ENCODE results near the gene RUNX2.

RUNX2 gene

GRCh38 chr6:45353654-45354053 is 25.5 kb downstream of the RUNX2 start:
- no peak for DNase-seq

DNA sequence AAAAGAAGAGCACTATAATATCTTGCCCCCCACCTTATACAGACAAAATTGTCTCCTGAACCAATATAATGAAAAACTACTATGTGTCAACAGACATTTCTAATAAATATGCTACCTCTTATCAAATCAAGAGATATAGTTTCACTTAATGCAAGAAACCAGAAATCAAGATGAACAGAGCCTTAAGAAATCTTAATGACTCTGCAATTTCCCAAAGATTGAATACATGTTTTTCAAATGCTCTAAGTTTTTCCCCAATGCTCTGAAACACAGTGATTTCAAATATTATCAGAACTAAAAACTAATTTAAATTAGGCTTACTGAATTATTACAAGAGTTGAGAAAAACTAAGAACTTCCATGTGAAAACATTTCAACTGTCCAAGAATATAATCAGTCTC is 36.3 kb downstream of the RUNX2 start:
- DNase-seq = no peak

GRCh38 chr6:45365036-45365435 is 36.9 kb downstream of the RUNX2 start:
- DNase-seq = no peak

DNA sequence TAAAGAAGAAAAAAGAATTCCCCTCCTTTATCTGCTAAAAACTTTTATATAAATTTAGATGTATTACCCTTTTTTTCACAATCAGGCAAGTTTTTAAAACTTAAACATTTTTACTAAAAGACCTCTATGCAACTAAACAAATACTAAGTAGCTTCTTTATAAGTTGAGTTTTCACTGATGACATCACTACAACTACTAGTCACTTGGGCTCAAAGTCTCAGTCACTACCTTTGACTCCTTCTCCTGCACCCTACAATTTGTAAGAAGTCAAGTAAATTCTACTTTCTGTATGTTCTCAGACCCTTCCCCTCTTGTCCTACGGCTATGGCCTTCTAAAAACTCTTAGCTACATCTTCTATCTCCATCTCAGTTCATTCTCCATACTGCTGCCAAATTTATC is 38.4 kb downstream of the RUNX2 start:
- no peak for DNase-seq

- DNase-seq = no peak
Observed at GRCh38 chr6:45367999-45368398, 39.9 kb downstream of the RUNX2 start.

DNA sequence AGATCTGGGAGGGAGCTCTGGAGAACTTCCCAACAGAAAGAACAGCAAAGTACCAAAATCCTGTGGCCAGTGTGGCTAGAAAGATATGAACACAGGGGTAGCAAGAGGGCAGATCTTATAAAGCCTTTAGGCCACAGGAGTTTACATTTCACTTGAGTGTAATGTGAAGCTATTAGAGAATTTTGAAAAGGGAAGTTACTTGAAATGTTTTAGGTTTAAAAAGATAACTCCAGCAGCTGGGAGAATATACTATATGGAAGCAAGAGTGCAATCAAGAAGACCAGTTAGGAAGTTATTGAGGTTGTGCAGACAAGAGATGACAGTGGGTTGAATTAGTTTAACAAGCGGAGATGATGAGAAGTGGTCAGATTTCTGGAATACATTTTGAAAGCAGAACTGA is 41.7 kb downstream of the RUNX2 start:
- no peak for DNase-seq

DNA sequence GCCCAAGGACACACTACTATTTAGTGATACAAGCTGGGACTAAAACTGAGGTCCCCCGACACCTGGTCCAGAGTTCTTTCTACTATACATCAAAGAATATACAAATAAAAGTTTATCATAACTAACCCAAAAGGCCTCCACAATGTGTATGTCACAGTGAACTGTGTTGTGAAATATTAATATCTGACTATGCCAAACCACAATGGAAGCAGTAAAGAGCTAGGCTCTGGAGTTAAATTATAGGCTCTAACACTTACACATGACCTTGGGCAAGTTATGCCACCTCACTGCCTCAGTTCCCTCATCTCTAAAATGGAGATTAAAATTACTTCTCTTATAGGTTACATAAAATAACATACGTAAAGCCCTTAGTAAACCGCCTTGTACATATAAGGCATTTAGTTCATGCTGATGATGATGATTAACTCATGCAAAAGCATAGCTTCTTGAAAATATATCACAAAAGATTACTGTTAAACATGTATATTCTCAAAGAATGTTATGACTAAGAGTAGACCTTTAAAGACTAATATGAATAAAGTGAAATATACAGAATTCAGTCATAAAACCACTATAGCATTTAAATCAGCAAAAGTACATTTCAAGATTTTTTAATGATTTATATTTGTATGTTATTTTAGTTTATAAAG is 43.9 kb downstream of the RUNX2 start:
- no peak for DNase-seq

DNA sequence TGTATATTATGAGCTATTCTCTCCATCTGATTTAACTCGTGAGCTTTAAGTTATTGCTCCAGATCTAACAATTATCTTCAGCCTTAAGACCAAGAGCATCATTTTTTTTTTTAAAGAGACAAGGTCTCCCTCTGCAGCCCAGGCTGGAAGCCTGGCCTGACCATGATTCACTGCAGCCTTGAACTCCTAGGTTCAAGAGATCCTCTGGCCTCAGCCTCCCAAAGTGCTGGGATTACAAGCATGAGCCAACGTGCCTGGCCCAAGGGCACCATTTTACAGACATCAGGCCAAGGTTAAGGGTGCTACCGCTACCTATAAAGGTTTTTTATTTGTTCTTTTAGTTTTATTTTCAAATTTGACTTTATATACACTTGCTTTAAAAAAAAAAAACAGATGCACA is 47.3 kb downstream of the RUNX2 start:
- DNase-seq = no peak

DNA sequence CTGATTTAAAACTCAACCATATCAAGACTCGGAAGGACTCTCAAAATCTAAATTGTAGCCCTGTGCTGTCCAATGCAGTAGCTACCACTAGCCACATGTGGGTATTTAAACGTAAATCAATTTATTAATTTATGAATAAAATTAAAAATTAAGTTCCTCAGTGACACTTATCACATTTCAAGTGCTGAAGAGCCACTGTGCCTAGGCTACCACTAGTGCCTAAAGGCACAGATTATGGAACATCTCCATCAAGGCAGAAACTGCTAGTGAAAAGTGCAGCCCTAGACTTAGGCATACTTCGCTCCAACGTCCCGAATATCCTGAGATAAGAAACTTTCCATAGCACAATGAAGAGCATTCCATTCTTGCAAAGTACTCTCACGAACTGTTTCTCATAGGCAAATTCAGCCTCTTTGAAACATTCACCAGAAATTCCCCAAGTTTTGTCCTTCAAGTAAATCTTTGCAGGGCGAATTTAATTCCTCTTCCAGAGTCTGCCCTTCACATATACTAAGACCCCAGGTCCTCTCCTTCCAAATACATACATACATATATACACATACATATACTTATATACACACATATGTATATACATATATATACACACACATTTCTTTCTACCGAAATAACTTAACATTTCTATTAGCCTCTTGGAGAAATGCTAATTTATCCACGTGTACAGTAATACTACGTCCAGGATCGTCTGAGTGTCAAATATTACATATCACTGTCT is 48.3 kb downstream of the RUNX2 start:
- no peak for DNase-seq

DNA sequence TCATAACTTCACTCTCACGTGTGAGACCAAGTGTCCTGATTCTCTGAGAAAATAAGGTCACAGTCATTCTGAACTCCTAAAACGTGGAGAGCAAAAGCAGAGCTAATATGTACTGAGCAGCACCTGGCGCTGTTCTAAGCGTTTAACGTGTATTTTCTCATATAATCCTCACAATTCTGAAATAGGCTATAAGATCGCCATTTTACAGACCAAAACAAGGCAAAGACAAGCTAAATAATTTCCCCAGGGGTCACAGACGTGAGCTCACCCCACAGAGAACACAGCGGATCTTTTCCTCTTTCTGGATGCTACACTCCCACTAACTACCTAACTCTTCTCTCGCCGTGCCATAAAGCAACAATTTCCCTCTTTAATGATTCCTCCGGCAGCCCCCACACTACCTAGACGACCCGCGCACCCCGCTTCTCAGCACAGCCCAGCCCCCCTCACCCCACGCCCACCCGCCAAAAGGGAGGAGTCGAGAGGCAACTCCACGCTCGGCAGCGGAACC is 49.0 kb downstream of the RUNX2 start:
- no peak for DNase-seq

DNA sequence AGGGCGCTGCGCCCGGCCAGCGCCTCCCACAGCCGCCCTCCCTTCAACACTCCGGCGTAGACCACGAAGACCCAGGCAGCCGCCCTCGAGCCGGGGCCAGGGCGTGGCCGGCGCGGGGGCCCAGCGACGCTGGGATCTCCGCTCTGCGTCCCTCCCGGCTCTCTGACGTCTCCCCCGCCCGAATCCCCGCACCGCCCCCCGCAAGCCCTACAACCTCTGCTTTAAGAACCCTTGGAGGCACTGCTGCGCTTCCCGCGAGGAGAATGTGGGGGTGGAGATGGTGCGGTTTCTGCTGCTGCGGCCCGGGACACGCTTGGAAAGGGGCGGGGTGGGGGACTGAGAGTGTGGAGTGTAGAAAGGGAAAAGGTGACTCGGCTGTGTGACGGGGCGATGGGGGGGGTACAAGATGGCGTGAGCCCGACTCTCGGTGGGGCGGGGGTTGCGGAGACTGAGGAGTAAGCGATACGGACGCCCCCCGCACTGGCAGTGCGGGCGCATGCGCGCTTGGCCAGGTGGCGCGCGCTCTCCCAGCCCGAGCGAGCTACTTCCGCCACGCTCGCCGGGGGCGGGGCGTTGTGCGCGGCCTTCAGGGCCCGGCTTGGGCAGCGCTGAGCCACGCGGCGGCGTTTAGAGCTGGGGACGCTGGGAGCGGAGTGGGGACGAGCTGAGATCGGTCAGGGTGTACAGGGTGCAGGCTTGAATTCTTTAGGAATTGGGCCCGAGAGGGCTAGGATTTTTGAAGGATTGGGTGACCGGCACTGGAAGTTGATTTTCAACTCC is 49.6 kb downstream of the RUNX2 start, which contains the start of gene SUPT3H:
Gene SUPT3H, minus strand, starts transcription at position 381 of the 780 bp plus-strand sequence.
- DNase-seq = peak; percentile 20

DNA sequence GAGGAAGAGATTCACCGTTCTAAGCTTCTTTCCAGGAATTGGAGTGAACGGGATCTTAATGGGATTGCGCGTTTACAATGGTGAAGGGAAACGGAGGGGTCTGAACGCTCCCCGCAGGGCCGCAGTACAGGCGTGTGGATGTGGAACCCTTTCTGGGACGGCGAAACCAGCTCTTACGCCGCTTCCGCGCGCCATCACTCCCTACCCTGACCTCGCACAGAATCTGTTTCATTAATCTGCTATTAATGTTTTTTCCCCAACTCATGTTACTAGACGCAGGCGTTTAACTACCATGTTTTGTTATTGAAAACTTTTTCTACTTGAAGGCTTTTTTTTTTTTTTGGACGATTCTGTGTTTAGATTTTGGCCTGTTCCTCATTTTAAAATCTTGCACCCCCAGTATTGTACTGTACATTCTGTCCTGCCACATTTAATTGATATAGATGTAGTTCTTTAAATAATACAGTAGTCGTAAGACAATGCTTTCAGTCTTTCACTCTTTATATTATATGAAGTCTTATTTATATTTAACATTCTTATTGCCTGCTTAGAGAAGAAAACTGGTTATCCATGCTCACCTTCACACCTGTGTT is 50.3 kb downstream of the RUNX2 start:
- DNase-seq = no peak

DNA sequence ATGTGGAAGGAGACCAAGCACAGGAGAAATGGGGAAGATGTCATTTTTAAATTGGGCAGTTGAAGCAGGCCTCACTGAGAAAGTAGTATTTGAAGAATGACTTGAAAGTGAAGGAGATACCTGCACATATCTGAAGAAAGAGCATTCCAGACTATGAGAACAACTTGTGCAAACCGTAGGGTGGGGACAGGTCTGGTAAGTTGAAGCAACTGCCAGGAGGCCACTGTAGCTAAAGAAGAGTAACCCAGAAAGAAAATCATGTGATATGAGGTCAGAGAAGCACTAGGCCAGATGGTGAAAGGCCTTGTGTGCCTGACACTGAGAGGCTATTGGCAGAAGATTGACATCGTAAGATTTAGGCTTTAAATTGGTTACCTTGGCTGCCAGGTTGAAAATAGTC is 54.3 kb downstream of the RUNX2 start:
- DNase-seq = no peak

DNA sequence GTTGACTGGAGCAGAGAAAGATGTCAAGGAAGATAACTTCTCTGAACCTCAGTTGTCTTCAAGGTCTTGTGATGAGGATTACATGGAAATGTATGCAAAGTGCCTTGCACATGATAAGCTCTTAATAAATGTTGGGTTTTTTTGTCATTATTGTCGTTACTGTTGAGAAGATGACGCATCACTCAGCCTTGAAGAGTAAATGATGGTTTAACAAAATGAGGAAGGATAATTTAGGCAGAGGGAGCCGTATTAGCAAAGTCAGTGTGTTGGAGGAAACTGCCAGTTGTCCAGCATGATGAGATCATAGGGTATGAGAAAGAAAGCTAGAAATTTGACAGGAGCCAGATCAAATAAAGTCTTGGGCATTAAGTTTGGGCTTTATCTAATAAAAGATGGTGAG is 58.4 kb downstream of the RUNX2 start:
- no peak for DNase-seq

- DNase-seq = no peak
Observed at GRCh38 chr6:45387236-45387635, 59.1 kb downstream of the RUNX2 start.

- no peak for DNase-seq
Observed at GRCh38 chr6:45388328-45388727, 60.2 kb downstream of the RUNX2 start.

DNA sequence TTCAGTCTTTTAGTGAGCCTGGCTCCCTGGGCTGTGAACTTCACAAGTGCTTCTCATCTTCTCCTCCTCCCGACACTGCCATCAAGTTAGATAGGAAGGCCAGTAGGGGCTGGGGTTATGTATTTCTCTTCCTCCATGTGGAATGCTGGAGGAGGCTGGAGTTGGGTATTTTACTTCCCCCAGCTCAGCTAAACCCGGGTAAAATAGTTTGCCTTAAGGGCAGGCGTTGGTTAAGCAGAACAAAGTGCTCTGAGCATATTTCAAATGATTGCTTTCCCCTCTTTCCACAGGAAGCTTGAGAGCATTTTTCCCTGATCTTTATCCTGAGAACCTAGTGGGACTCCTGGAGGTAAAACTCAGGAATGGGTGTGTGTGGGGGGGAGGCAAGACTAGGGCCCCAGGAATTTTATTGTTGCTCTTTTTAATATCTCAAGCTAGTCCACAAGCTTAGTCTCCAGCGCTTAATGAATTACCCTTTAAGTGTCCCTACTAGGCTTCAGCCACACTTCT is 66.5 kb downstream of the RUNX2 start:
- DNase-seq = no peak

DNA sequence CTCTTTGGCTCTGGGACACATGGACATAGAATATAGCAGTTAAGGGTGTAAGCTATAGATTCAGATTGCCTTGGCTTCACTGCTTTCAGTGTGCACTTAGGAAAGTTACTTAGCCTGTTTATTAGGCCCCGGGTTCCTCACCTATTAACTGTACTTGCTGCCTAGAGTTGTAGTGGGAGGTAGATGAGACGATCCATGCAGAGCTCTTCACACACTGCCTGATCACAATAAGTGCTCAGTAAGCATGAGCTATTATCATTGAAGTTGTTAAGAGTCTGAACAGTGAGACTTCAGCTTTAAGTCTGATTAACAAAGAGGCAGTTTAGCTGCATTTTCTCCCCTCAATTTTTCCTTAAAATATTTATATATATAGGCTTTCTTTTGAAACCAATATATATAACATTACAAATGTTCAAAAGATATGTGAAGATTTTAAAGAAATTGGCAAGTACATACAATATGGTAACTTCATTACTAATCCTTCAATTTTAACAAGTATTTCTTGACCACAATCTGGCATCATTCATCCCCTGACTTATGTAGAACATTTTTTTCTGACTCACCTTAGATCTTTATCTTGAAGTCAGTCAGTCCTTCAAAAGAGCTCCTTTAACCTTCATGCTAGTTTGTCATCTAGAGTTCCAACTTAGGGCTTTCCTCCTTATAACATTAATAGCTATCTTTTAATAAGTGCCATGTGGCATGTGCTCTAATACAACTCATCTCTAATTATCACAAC is 70.1 kb downstream of the RUNX2 start:
- no peak for DNase-seq

GRCh38 chr6:45400021-45400420 is 71.9 kb downstream of the RUNX2 start:
- DNase-seq = no peak

DNA sequence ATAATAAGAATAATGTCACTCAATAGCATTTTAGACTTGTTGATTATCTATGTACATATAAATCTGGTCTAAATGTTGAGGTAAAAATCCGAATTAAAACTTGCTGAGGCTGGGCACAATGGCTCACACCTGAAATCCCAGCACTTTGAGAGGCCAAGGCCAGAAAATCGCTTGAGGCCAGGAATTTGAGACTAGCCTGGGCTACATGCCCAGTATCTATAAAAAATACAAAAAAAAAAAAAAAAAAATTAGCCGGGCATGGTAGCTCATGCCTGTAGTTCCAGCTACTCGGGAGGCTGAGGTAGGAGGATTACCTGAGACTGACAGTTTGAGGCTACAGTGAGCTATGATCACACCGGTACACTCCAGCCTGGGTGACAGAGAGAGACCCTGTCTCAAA is 83.8 kb downstream of the RUNX2 start:
- DNase-seq = no peak

DNA sequence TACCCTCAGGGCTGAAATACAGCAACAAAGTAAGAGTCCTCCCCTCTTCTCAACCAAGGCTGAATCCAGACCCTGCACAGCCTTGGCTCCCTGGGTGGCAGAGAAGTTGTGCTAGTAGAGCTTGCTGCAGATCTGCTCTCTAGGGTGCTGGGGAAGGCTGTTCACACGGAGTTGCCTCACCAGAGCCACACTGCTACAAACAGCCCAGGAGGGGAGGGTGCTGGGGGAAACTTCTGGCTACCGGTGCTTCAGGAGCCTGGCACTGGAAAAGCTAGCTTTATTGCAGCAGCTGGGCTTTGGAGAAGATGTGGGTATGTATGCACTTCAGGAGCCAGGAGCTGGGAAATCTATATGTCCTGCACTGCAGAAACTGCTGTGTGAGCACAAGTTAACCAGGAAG is 87.2 kb downstream of the RUNX2 start:
- DNase-seq = no peak

GRCh38 chr6:45415788-45416518 is 87.8 kb downstream of the RUNX2 start:
- no peak for DNase-seq

All from NCI-H1092 (cell line).